ENCODE results near the gene PPM1H.

PPM1H gene

GRCh38 chr12:62716037-62716436 is 218.9 kb downstream of the PPM1H start:
- H3K4me1 Mint-ChIP-seq (ENCODE audit: low read depth) = no peaks in the 10 kb centered on the region
- DNase-seq (ENCODE audit: low spot score) = no peak
- H3K27ac Mint-ChIP-seq = no peak overlapping the region
- no peaks in the 10 kb centered on the region for H3K36me3 Mint-ChIP-seq (ENCODE audit: low read depth)
- H3K4me3 Mint-ChIP-seq = no peak overlapping the region
- peaks cover 7% of the 10 kb centered on the region for H3K27me3 Mint-ChIP-seq (ENCODE audit: low read depth)
- H3K9me3 Mint-ChIP-seq = no peaks in the 10 kb centered on the region

- peaks cover 7% of the 10 kb centered on the region for H3K27me3 Mint-ChIP-seq (ENCODE audit: low read depth)
- no peak overlapping the region for H3K4me3 Mint-ChIP-seq
- H3K36me3 Mint-ChIP-seq (ENCODE audit: low read depth) = no peaks in the 10 kb centered on the region
- H3K4me1 Mint-ChIP-seq (ENCODE audit: low read depth) = no peaks in the 10 kb centered on the region
- DNase-seq (ENCODE audit: low spot score) = no peak
- no peaks in the 10 kb centered on the region for H3K9me3 Mint-ChIP-seq
- H3K27ac Mint-ChIP-seq = no peak overlapping the region
Measured at GRCh38 chr12:62714774-62715721, 219.9 kb downstream of the PPM1H start.

- Mint-ChIP-seq H3K9me3 (no peaks in the 10 kb centered on the region), H3K27ac (no peak overlapping the region), H3K27me3 (ENCODE audit: low read depth) (peaks cover 7% of the 10 kb centered on the region), H3K4me1 (ENCODE audit: low read depth) (no peaks in the 10 kb centered on the region), H3K36me3 (ENCODE audit: low read depth) (no peaks in the 10 kb centered on the region), H3K4me3 (no peak overlapping the region)
- DNase-seq (ENCODE audit: low spot score) = no peak
Measured at GRCh38 chr12:62714181-62714773, 220.7 kb downstream of the PPM1H start.

GRCh38 chr12:62713723-62714122 is 221.2 kb downstream of the PPM1H start:
- no peaks in the 10 kb centered on the region for H3K9me3 Mint-ChIP-seq
- H3K27me3 Mint-ChIP-seq (ENCODE audit: low read depth) = peaks cover 8% of the 10 kb centered on the region
- H3K36me3 Mint-ChIP-seq (ENCODE audit: low read depth) = no peaks in the 10 kb centered on the region
- H3K4me3 Mint-ChIP-seq = no peak overlapping the region
- no peaks in the 10 kb centered on the region for H3K4me1 Mint-ChIP-seq (ENCODE audit: low read depth)
- H3K27ac Mint-ChIP-seq = no peak overlapping the region
- no peak for DNase-seq (ENCODE audit: low spot score)

- Mint-ChIP-seq H3K36me3 (ENCODE audit: low read depth) (no peaks in the 10 kb centered on the region), H3K9me3 (no peaks in the 10 kb centered on the region), H3K27me3 (ENCODE audit: low read depth) (peaks cover 5% of the 10 kb centered on the region), H3K4me1 (ENCODE audit: low read depth) (no peaks in the 10 kb centered on the region), H3K27ac (no peak overlapping the region), H3K4me3 (no peak overlapping the region)
- DNase-seq (ENCODE audit: low spot score) = no peak
Measured at GRCh38 chr12:62712681-62713573, 222.0 kb downstream of the PPM1H start.

GRCh38 chr12:62711631-62712241 is 223.2 kb downstream of the PPM1H start:
- Mint-ChIP-seq H3K4me3 (no peak overlapping the region), H3K9me3 (no peaks in the 10 kb centered on the region), H3K27ac (no peak overlapping the region), H3K27me3 (ENCODE audit: low read depth) (peaks cover 3% of the 10 kb centered on the region), H3K36me3 (ENCODE audit: low read depth) (no peaks in the 10 kb centered on the region), H3K4me1 (ENCODE audit: low read depth) (no peaks in the 10 kb centered on the region)
- DNase-seq (ENCODE audit: low spot score) = no peak

GRCh38 chr12:62709311-62709710 is 225.6 kb downstream of the PPM1H start:
- Mint-ChIP-seq H3K9me3 (no peaks in the 10 kb centered on the region), H3K27me3 (ENCODE audit: low read depth) (peaks cover 8% of the 10 kb centered on the region), H3K4me1 (ENCODE audit: low read depth) (no peaks in the 10 kb centered on the region), H3K4me3 (no peak overlapping the region), H3K36me3 (ENCODE audit: low read depth) (no peaks in the 10 kb centered on the region), H3K27ac (no peak overlapping the region)
- DNase-seq (ENCODE audit: low spot score) = no peak

- no peak overlapping the region for H3K27ac Mint-ChIP-seq
- H3K4me3 Mint-ChIP-seq = no peak overlapping the region
Measured at GRCh38 chr12:62707939-62708338, 227.0 kb downstream of the PPM1H start.

GRCh38 chr12:62705846-62706245 is 229.1 kb downstream of the PPM1H start:
- H3K4me3 Mint-ChIP-seq = no peak overlapping the region
- no peak for DNase-seq (ENCODE audit: low spot score)
- no peak overlapping the region for H3K27ac Mint-ChIP-seq
- no peaks in the 10 kb centered on the region for H3K4me1 Mint-ChIP-seq (ENCODE audit: low read depth)
- no peaks in the 10 kb centered on the region for H3K36me3 Mint-ChIP-seq (ENCODE audit: low read depth)
- no peaks in the 10 kb centered on the region for H3K9me3 Mint-ChIP-seq
- H3K27me3 Mint-ChIP-seq (ENCODE audit: low read depth) = peaks cover 9% of the 10 kb centered on the region

More at GRCh38 chr12:62707939-62708338, 227.0 kb downstream of the PPM1H start:
- Mint-ChIP-seq H3K27me3 (ENCODE audit: low read depth) (peaks cover 9% of the 10 kb centered on the region), H3K4me1 (ENCODE audit: low read depth) (no peaks in the 10 kb centered on the region), H3K9me3 (no peaks in the 10 kb centered on the region), H3K36me3 (ENCODE audit: low read depth) (no peaks in the 10 kb centered on the region)
- DNase-seq (ENCODE audit: low spot score) = no peak

- H3K36me3 Mint-ChIP-seq (ENCODE audit: low read depth) = no peaks in the 10 kb centered on the region
- DNase-seq (ENCODE audit: low spot score) = no peak
Measured at GRCh38 chr12:62703011-62703380, 232.0 kb downstream of the PPM1H start.

GRCh38 chr12:62701492-62701891 is 233.5 kb downstream of the PPM1H start:
- no peak overlapping the region for H3K27ac Mint-ChIP-seq
- no peaks in the 10 kb centered on the region for H3K9me3 Mint-ChIP-seq
- no peaks in the 10 kb centered on the region for H3K4me1 Mint-ChIP-seq (ENCODE audit: low read depth)
- no peak for DNase-seq (ENCODE audit: low spot score)
- peaks cover 6% of the 10 kb centered on the region for H3K27me3 Mint-ChIP-seq (ENCODE audit: low read depth)
- H3K4me3 Mint-ChIP-seq = no peak overlapping the region
- H3K36me3 Mint-ChIP-seq (ENCODE audit: low read depth) = no peaks in the 10 kb centered on the region

More at GRCh38 chr12:62703011-62703380, 232.0 kb downstream of the PPM1H start:
- Mint-ChIP-seq H3K4me1 (ENCODE audit: low read depth) (no peaks in the 10 kb centered on the region), H3K27me3 (ENCODE audit: low read depth) (peaks cover 6% of the 10 kb centered on the region), H3K27ac (no peak overlapping the region), H3K4me3 (no peak overlapping the region), H3K9me3 (no peaks in the 10 kb centered on the region)

- Mint-ChIP-seq H3K9me3 (no peaks in the 10 kb centered on the region), H3K4me1 (ENCODE audit: low read depth) (peaks cover under 1% of the 10 kb centered on the region), H3K36me3 (ENCODE audit: low read depth) (no peaks in the 10 kb centered on the region), H3K27me3 (ENCODE audit: low read depth) (peaks cover 6% of the 10 kb centered on the region), H3K4me3 (no peak overlapping the region), H3K27ac (no peak overlapping the region)
- DNase-seq (ENCODE audit: low spot score) = no peak
Measured at GRCh38 chr12:62700091-62700880, 234.7 kb downstream of the PPM1H start.

GRCh38 chr12:62698701-62699101 is 236.2 kb downstream of the PPM1H start:
- Mint-ChIP-seq H3K4me3 (no peak overlapping the region), H3K36me3 (ENCODE audit: low read depth) (no peaks in the 10 kb centered on the region), H3K4me1 (ENCODE audit: low read depth) (peaks cover 1% of the 10 kb centered on the region), H3K9me3 (no peaks in the 10 kb centered on the region), H3K27ac (no peak overlapping the region), H3K27me3 (ENCODE audit: low read depth) (peaks cover 6% of the 10 kb centered on the region)
- no peak for DNase-seq (ENCODE audit: low spot score)

All from T-helper 2 cell treated with Interferon-gamma antibody and Interleukin-4, amounts not matched to agents 5 μg/mL and 100 μg/mL, for 36 hours (primary cell).